Heart right ventricle (tissue), 16 donors: Measurements from ENCODE around the gene TTC7B. TPM values are rescaled to one million over a fixed set of nuclear protein-coding genes. Genes with fewer than 3 reads are reported as not detected.

Experiments
- ATAC-seq, 8 donors: fragments of 200-7000 bp; cut with Tn5 transposase; one replicate each; pipeline ENCODE4 v1.9.1; 2020; ENCODE audit warnings: mild to moderate bottlenecking in 8 of 8, moderate library complexity in 8 of 8, moderate number of reproducible peaks in 1 of 8
- DNase-seq, 2 donors: peaks; one replicate each; pipeline ENCODE4 v3.0.0-alpha.2; 2020
- H3K27ac ChIP-seq, 10 donors: fragments of 200-600 bp; sonication (generic) in 2 of 10; one replicate each; pipeline versions ENCODE4 v1.5.0 to v1.8.0; 2020 to 2022; ENCODE audit warnings: mild to moderate bottlenecking in 3 of 10
- H3K27me3 ChIP-seq, 7 donors: fragments of 200-600 bp; one replicate each; pipeline ENCODE4 v1.8.0; 2021 to 2022; ENCODE audit warnings: mild to moderate bottlenecking in 2 of 7
- H3K36me3 ChIP-seq, 9 donors: fragments of 200-600 bp; sonication (generic) in 1 of 9; one replicate each; pipeline versions ENCODE4 v1.5.0 to v1.8.0; 2020 to 2022; ENCODE audit warnings: mild to moderate bottlenecking in 2 of 9
- H3K4me1 ChIP-seq, 9 donors: fragments of 200-600 bp; sonication (generic) in 1 of 9; one replicate each; pipeline versions ENCODE4 v1.5.0 to v1.8.0; 2020 to 2022; ENCODE audit warnings: mild to moderate bottlenecking in 4 of 9
- H3K4me3 ChIP-seq, 10 donors: fragments of 200-600 bp; sonication (generic) in 2 of 10; one replicate each; pipeline versions ENCODE4 v1.5.0 to v1.8.0; 2020 to 2022; ENCODE audit warnings: mild to moderate bottlenecking in 7 of 10, moderate library complexity in 2 of 10
- H3K9me3 ChIP-seq, 11 donors: fragments of 200-600 bp in 10 of 11; sonication (generic) in 2 of 11; one replicate each; pipeline versions ENCODE4 v1.5.0 to v1.8.0; 2013 to 2022; ENCODE audit warnings: mild to moderate bottlenecking in 2 of 11, control low read depth in 1 of 11, moderate library complexity in 1 of 11
- CTCF ChIP-seq, 9 donors: fragments of 200-600 bp; sonication (generic) in 2 of 9; IDR thresholded peaks; one replicate each; pipeline versions ENCODE4 v1.5.0 to v1.8.0; 2021 to 2022; ENCODE audit warnings: antibody characterized with exemption in 9 of 9, mild to moderate bottlenecking in 5 of 9, moderate library complexity in 1 of 9
- WGBS, 2 donors: extraction: QIAGEN DNeasy Blood & Tissue Kit; methylation state at CpG; one replicate each; pipeline ENCODE4 v1.1.7; 2013; ENCODE audit warnings: inconsistent platforms in 1 of 2; 5-methylcytosine and 5-hydroxymethylcytosine counted together
- intact Hi-C, 10 donors: fragments of 100-400 bp; cut with DNase I; formaldehyde crosslinking; loops; one replicate each; pipeline versions ENCODE4 v1.11.1 to v1.14.2; 2022
- polyA plus RNA-seq, 2 donors: library from polyadenylated mRNA; stranded (reverse); fragments of 200-250 nt; gene quantifications; one replicate each; pipeline ENCODE4 v1.2.3, GENCODE V29; 2013
- total RNA-seq, 10 donors: library from RNA; stranded (reverse); fragmentation: NEBNext Ultra II Directional in 3 of 10; extraction: Animal tissue kit (Norgen Biotek cat#: 25700) in 3 of 10; gene quantifications; one replicate each; pipeline versions ENCODE4 v1.2.1 to v1.2.4, GENCODE V29; 2021 to 2023
- donor health status: Arrhythmogenic right ventricular cardiomyopathy.
- donor health status: ischemic (EF 13 %, LVEDD 7.1; RV severe dilation, severe dysfunction).
- donor health status: healthy with polysubstance abuse.
- donor health status: DM: no; HTN: yes; CAD: no.
- donor health status: DM: no; HTN: no; CAD: no.
- donor health status: ischemic (EF 25% LVEDD 6.9; RV normal size, moderate dysfunction).
- donor health status: ischemic (EF 25% LVEDD 5.7; RV mildly dilated, moderate dysfunction).
- donor health status: healthy.
- donor health status: DM: yes; HTN: yes; CAD: no.
- donor health status: Ischemic cardiomyopathy.
- donor health status: ischemic (EF 35%, LVEDD 5.7; RV mildly dilated, moderate dysfunction).
- donor health status: nonischemic (EF 11% LVEDD 7.7; RV severe dilation, severe dysfunction).
- donor health status: DM: yes; HTN: yes; CAD: no.
- donor health status: PGD.
- donor health status: ischemic (EF 29% LVEDD 5.4; RV normal size, mild dysfunction).
- donor health status: nonischemic (EF 23%, LVEDD 6.1; RV moderate dilation, normal function).

TTC7B gene
- total and polyA plus RNA-seq, 12 donors: 23.0 to 79.4 (median 65.5) TPM

- Histone ChIP-seq H3K27me3 (no peaks in the 10 kb centered on the region), H3K4me1 (peaks cover 5 to 49% (median 37%) of the 10 kb centered on the region in 9 donors), H3K27ac (no peak overlapping the region), H3K36me3 (peaks cover 0 to 3% (median 0%) of the 10 kb centered on the region in 9 donors), H3K4me3 (no peak overlapping the region), H3K9me3 (no peaks in the 10 kb centered on the region)
- intact Hi-C loops: no loop called here
- no peak for ATAC-seq
- 83 to 89% methylated on average over 10 of the region's 10 CpGs for WGBS, 2 donors
- no peak for DNase-seq
- TF ChIP-seq CTCF (IDR thresholded peaks at IDR 0.05): no peak
Measured at GRCh38 chr14:90549794-90550641, 266.2 kb downstream of the TTC7B start.

GRCh38 chr14:90548455-90548854, 267.8 kb downstream of the TTC7B start:
- H3K4me1 ChIP-seq: peaks cover 5 to 45% (median 37%) of the 10 kb centered on the region in 9 donors
- H3K36me3 ChIP-seq: no peaks in the 10 kb centered on the region
- DNase-seq (no peak), ATAC-seq (no peak)
- intact Hi-C loops: no loop called here
- H3K9me3 ChIP-seq: no peaks in the 10 kb centered on the region
- no peak overlapping the region for H3K27ac ChIP-seq
- H3K27me3 ChIP-seq: no peaks in the 10 kb centered on the region
- WGBS, 2 donors: 76 to 83% methylated on average over 3 of the region's 3 CpGs
- H3K4me3 ChIP-seq: no peak overlapping the region
- TF ChIP-seq CTCF (IDR thresholded peaks at IDR 0.05): no peak

GRCh38 chr14:90547968-90548367, 268.3 kb downstream of the TTC7B start:
- Histone ChIP-seq H3K9me3 (no peaks in the 10 kb centered on the region), H3K27ac (no peak overlapping the region), H3K4me1 (peaks cover 5 to 45% (median 37%) of the 10 kb centered on the region in 9 donors), H3K4me3 (no peak overlapping the region), H3K36me3 (no peaks in the 10 kb centered on the region), H3K27me3 (no peaks in the 10 kb centered on the region)
- 82 to 90% methylated on average over 3 of the region's 3 CpGs for WGBS, 2 donors
- no peak for TF ChIP-seq CTCF (IDR thresholded peaks at IDR 0.05)
- intact Hi-C loops: no loop called here
- no peak for ATAC-seq
- DNase-seq: no peak

GRCh38 chr14:90547250-90547649, 269.0 kb downstream of the TTC7B start:
- ATAC-seq (no peak), DNase-seq (no peak)
- 93 to 94% methylated on average over 10 of the region's 10 CpGs for WGBS, 2 donors
- H3K27me3 ChIP-seq: no peaks in the 10 kb centered on the region
- peak overlapping the region in 5 of 10 donors; percentile 80 to 88 (median 84) for H3K27ac ChIP-seq
- TF ChIP-seq CTCF (IDR thresholded peaks at IDR 0.05): no peak
- peaks cover 5 to 45% (median 37%) of the 10 kb centered on the region in 9 donors for H3K4me1 ChIP-seq
- no peaks in the 10 kb centered on the region for H3K9me3 ChIP-seq
- intact Hi-C loops: no loop called here
- H3K4me3 ChIP-seq: no peak overlapping the region
- H3K36me3 ChIP-seq: no peaks in the 10 kb centered on the region
